ENCODE data around the gene PTTG1IP.

PTTG1IP gene

GRCh38 chr21:44908908-44909307 lies 35.4 kb upstream of the PTTG1IP start:
- DNase-seq (ENCODE audit: low spot score): no peak

GRCh38 chr21:44907966-44908895 lies 34.7 kb upstream of the PTTG1IP start:
- DNase-seq (ENCODE audit: low spot score): no peak

DNA sequence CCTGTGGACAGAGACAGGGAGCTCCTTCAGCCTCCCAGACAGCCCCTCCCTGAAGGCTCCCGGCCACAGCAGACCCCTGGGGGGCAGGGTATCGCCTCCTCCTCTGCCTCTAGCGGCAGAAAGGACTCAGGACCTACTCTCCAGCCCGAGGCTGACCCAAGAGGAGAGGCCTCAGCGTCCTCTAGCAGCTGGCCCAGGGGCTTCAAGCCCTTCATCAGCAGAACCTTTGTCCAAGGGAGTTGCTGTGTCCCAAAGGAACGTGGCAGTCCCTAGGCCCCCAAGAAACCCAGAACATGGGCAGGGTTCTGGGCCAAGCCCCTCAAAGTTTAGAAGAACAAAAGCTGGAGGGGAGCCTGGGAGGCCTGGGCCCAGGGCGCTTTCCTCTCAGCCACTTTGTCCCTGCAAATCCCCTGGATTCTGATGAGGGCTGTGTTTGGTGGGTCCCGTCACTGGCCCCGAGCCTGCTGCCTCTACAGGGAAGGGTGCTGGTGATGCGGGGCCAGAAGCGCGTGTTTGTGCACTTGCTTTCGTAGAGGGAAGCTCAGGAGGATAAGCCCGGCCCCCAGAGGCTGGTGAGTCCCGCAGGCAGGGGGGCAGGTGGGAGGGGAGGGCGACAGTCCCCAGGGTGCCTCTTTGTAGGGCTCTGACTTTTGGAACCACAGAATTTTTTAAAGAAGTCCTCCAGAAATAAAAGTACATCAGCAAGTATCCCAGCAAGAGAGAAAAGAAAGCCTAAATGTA lies 33.9 kb upstream of the PTTG1IP start:
- DNase-seq (ENCODE audit: low spot score): no peak

- DNase-seq (ENCODE audit: low spot score): no peak
Measured at GRCh38 chr21:44905728-44906090, 32.2 kb upstream of the PTTG1IP start.

- no peak for DNase-seq (ENCODE audit: low spot score)
Measured at GRCh38 chr21:44905016-44905727, 31.7 kb upstream of the PTTG1IP start.

DNA sequence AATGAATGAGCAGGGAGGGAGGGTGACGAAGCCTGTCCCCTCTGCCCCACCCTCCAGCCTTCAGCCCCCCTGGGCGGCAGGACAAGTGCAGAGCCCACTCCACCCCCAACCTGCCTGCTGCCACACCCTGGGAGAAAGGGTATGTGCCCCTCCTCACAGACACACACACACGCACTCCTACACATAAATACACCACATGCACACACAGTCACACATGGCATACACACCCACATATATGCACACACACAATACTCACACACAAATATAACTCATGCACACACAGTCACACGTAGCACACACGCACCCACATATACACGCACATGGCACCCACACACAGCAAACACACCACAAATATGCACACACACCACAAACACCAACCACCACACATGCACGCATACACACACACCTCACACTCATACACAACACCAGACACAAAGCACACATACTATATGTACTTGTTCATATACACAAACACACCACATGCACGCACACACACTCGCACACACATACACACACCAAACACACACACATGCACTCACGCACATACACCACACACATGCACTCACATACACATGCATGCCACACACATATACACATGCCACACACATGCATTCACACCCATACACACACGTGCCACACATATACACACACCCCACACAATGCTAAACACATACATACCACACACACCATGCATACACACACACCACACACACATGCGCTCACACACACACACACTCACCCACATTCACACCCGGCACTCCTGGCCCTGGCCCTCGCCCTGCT lies 30.8 kb upstream of the PTTG1IP start:
- DNase-seq (ENCODE audit: low spot score): no peak

GRCh38 chr21:44903689-44904088 lies 30.2 kb upstream of the PTTG1IP start:
- DNase-seq (ENCODE audit: low spot score): no peak

DNA sequence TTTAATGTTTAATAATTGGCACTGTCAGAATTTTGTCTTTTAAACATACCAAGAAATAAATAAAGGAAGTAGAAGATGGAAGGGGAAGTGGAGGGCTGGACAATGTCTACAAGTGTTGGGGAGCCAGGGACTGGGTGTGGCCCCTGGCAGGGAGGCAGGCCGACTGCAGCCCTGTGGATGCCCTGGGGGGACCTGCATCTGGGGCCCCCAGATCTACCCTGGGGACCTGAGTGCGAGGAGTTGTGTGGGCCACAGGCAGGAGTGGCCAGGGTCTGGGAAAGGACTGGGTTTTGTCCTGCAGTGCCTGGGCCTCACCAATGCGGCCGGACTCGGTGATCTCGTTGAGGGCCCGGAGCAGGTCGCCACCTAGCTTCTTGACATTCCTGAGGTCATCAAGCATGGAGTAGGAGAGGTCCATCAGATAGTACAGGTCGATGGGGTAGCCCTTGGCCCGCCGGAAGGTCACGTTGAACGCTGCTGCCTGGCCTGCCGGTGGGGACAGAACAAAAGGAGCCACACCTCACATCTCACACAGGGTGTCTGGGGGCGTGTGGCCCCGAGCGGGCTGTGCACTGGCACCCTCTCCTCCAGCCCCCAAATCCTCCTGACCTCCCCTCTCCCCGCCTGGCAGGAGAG lies 29.7 kb upstream of the PTTG1IP start:
- DNase-seq (ENCODE audit: low spot score): no peak

DNA sequence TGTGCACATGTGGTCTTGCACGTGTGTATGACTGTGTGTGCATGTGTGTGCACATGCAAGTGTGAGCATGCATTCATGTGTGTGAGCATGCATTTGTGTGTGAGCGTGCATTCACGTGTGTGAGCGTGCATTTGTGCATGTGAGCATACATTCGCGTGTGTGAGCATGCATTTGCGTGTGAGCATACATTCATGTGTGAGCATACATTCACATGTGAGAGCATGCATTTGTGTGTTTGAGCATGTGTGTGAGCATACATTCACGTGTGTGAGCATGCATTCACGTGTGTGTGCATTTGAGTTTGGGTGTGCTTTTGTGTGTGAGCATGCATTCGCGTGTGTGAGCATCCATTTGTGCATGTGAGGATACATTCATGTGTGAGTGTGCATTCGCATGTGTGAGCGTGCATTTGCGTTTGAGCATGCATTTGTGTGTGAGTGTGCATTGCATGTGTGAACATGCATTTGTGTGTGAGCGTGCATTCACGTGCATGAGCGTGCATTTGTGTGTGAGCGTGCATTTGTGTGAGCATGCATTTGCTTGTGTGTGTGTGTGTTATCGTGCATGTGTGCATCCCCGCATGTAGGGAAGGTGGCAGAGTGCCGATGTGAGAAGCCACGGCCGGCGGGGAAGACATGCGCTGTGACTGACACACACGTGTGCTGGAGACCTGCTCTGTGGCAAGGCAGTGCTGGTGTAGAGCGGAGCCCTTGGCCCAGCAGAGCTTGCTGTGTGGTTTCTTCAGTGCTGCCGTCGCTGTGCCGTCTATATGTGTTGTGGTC lies 29.0 kb upstream of the PTTG1IP start:
- no peak for DNase-seq (ENCODE audit: low spot score)

DNA sequence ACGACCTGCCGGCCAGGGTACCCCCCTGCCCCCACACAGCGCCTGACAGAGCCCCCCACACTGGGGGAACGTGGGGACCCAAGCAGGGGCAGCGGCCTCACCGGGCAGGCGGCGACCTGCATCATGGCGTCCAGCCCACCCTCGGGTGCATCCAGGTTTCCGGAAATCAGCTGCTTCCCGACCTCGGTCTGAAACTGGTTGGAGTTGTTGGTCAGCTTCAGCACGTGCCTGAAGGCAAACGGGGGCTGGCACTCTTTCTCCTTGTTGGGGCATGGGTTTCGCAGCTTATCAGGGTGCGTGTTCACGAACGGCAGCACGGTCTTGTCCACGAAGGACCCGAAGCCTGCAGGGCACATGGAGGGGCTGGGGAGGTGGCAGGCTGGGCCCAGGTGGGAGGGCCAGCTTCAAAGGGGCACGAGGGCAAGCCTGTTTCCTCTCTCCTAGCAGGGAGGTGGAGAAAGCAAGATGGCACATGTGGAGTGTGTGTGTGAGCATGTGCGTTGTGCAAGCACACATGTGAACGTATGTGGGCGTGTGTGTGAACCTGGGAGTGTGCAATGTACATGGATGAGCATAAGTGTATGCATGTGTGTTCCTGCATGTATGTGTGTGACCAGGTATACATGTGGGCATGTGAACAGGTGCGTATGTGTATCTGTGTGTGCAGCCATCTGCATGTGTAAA lies 28.0 kb upstream of the PTTG1IP start:
- no peak for DNase-seq (ENCODE audit: low spot score)

- no peak for DNase-seq (ENCODE audit: low spot score)
Measured at GRCh38 chr21:44900559-44901251, 27.2 kb upstream of the PTTG1IP start.

GRCh38 chr21:44899768-44900558 lies 26.5 kb upstream of the PTTG1IP start:
- DNase-seq (ENCODE audit: low spot score): no peak

GRCh38 chr21:44898851-44899767 lies 25.6 kb upstream of the PTTG1IP start:
- no peak for DNase-seq (ENCODE audit: low spot score)

DNA sequence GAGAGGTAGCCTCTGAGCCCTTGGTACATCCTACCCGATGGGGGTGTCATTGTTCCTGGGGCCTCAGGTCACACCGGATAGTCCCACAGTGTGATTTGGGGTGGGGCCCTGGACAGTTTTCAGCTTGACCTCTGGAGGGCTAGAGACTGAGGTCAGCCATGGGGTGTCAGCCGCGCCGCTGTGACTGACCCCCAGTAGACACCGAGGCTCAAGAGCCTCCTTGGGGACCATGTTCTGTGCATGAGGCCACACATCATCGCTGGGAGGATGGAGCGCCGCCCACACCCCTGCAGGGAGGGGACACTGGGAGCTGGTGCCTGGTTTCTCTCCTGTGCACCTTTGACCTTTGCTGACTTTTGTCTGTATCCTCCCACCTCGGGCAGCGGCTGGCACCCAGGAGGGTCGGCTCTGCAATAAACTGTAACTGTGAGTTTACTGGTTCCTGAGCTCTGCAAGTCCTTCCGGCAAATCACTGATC lies 24.6 kb upstream of the PTTG1IP start:
- DNase-seq (ENCODE audit: low spot score): no peak

DNA sequence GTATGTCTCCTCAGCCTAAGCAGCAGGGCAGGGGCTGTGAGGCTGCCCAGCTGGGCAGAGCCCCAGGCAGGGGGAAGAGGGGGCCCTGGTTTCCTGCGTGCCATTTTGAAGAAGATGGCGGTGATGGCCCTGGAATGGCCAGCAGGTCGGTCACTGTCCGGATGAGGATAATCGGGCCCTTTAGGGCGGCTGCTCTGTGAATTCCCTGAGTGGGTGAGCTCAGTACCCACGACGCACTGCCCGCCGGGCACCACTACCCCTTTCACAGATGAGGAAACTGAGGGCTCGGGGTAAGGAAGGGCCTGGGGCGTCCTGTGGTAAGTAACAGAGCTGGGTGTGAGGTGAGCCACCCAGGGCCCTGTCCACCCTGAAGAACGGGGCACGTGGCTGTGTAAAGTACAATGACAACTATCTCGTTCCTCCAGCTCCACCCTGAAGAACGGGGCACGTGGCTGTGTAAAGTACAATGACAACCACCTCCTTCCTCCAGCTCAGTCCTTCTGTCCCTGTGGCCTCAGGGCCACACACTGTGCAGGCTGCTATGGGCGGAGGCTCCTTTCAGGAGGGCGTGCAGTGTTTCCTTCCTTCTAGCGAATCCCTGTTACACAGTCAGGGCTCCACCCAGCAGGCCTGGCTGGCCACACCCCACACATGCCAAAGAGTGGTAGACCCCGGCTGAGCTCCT lies 24.0 kb upstream of the PTTG1IP start:
- DNase-seq (ENCODE audit: low spot score): no peak

GRCh38 chr21:44896561-44897286 lies 23.2 kb upstream of the PTTG1IP start:
- no peak for DNase-seq (ENCODE audit: low spot score)
